ENCODE results near the gene TSBP1.

The TSBP1 gene, protein sequence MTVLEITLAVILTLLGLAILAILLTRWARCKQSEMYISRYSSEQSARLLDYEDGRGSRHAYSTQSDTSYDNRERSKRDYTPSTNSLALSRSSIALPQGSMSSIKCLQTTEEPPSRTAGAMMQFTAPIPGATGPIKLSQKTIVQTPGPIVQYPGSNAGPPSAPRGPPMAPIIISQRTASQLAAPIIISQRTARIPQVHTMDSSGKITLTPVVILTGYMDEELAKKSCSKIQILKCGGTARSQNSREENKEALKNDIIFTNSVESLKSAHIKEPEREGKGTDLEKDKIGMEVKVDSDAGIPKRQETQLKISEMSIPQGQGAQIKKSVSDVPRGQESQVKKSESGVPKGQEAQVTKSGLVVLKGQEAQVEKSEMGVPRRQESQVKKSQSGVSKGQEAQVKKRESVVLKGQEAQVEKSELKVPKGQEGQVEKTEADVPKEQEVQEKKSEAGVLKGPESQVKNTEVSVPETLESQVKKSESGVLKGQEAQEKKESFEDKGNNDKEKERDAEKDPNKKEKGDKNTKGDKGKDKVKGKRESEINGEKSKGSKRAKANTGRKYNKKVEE

DNA sequence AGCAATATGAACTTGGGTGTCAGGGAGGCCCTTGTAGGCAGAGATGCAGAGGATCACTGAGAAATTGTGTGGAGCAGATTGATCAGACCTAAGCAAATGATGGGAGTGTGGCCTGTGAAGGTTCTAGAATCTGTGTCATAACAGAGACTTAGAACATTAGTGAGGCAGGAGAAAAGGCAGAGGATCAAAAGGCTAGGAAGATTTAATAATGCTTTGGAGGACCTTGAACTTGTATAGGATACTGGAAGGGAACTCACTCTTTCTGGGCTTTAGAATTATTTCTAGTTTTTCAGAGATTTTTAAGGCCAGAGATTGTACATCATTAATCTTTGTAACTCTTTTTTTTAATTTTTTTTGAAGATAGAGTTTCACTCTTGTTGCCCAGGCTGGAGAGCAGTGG lies at the start of gene TSBP1:
Gene TSBP1 (minus strand): TSS at position 101 of the 400 bp plus-strand sequence. CDS start 197 bp downstream, outside the sequence.
- DNase-seq (ENCODE audit: low read depth) = no peak

DNA sequence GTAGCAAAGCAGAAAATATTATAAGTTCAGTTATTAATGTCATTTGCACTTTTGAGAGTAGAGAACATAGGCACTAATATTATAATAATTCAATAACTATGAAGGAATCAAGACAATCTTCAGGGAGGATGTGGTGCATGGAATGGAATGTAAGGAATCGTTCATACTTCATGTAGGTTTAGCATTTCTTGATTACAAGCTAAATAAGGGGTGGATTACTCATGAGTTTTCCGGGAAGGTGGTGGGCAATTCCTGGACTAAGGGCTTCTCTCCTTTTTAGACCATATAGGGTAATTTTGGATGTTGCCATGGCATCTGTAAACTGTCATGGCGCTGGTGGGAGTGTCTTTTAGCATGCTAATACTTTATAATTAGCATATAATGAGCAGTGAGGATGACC lies 44.3 kb upstream of the TSBP1 start:
- DNase-seq (ENCODE audit: low read depth) = no peak

- DNase-seq (ENCODE audit: low read depth) = peak; percentile 60
Observed at GRCh38 chr6:32415521-32416019, 43.9 kb upstream of the TSBP1 start.

DNA sequence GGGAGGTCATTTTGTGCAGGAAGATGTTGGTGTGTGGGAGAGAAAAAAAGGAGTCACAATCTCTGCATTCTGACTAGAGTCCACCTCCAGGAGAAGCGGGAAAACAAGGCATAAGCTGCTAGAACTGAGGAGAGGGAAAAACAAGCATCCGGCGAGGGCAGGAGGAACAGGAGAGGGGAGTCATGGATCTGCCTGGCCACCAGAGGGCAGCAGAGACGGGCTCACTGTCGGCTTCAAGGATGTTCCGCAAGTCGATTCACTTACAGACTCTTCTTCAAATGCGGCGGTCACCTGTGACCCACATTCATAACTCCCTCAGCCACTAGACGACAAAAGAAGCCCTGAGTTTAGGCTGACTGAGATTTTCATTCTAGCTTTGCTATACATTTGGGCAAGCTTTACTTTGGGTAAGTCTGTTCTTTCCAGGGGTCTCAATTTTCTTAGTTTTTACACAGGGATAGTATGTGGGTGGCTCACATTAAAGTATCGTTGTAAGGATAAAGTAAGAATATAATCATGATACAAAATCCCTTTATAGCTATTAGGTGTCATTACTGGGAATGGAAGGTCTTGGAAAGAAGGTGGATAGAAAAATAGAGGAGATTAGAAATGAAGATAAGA lies 41.8 kb upstream of the TSBP1 start:
- peak; percentile 72 for DNase-seq (ENCODE audit: low read depth)

GRCh38 chr6:32411566-32412327 lies 40.0 kb upstream of the TSBP1 start:
- no peak for DNase-seq (ENCODE audit: low read depth)

DNA sequence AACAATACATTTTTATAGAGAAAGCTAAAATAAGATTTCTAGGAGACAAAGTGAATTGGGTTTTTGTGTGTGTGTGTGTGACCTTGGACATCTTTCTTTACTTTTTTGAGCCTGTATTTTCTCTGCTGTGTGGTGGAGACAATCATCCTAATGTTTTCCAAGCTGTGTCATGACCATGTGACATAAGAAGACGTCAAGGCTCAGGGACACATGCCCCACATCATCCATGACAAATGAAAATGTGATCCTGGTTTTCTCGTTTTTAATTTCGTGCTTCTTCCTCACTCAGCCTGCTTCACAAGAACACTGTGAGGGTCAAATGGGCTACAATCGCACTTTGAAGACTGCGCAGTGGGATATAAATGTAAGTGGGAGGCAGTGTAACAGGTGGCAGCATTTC lies 39.2 kb upstream of the TSBP1 start:
- no peak for DNase-seq (ENCODE audit: low read depth)

DNA sequence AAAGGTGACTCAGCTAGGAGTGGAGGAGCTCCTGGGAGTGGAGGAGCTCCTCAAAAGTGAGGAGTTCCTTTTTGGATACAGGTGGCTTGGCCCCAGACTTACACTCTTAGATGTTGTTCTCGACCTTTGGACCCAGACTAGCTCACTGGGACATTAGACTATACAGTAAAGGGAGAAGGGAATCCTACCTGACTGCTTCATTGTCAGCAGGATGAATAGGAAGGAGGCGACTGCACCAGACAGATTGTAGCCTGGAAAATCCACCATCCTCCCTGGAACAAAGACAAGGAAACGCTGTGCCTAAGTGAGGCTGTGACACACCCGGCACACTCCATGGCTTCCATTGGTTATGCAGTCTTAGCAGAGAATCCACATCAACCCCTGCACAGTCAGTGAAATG lies 35.2 kb upstream of the TSBP1 start, which contains the start of gene BTNL2:
Gene BTNL2 (minus strand): TSS at position 325 of the 400 bp plus-strand sequence. CDS start 58 bp downstream, at position 267.
- DNase-seq (ENCODE audit: low read depth) = no peak

DNA sequence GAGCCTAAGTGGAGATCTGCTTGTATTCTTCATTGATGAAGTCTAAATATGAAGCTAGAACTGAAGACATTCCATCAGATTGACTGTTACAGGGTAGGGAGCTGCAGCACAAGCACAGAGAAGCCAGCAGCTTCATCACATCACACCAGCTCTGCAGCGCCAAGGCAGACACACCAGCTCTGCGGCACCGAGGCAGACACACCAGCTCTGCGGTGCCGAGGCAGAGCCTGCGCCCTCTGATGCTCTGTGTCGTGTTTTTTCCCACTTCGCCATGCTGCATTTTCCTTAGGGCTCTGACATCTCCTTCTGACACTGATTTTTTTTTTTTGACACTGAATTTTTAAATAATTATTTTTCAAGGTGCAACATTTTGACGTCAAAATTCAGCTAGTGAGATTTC lies 34.5 kb upstream of the TSBP1 start:
- no peak for DNase-seq (ENCODE audit: low read depth)

- DNase-seq (ENCODE audit: low read depth) = no peak
Observed at GRCh38 chr6:32405656-32406055, 34.0 kb upstream of the TSBP1 start.

DNA sequence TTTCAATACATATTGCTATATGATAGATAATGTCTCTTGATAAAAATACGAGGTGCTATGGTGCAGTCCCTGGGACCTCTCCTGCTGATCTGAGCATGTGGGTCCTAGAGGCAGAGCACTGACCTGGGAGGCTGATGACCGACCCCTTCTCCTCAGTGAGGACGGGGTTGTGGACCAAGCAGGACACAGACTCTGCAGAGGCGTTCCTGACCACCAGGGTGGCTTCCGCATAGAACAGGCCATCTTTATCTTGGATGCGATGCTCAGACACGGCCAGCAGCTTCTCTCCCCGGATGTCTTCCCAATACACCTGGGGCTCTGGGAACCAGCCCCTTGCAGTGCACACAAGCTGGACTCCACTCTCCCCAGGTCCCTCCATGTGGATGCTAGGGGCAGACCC lies 31.1 kb upstream of the TSBP1 start:
- DNase-seq (ENCODE audit: low read depth) = no peak

DNA sequence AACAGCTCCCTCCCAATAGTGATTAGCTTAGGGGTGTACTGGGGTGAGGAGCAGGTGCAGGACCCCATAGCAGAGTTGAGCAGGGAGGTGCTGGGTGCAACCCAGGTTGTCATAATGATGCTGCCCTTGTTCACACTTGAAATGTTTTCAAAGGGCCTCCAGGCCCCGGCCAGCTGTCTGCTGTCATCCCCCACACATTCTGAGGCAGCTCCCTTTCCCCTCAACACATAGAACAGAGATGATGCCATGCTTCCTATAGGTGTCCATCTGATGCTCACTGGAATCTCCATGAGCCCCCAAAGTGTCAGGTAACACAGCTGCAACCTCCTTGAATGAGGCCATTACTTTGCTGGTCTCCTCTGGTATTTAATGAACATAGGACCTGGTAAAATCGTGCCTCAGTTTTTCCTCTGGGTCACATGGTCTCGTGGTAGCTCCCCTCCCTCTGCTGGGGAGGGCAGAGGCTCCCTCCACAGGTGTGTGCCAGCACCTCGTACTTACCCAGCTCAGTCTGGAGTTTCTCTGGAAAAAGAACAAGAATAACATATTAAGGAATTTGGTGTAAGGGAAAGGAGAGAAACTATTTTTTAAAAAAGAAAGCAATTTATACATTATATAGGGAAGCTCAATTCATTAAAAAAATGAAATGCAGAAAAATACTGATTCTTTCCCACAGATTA lies 29.7 kb upstream of the TSBP1 start:
- no peak for DNase-seq (ENCODE audit: low read depth)

- no peak for DNase-seq (ENCODE audit: low read depth)
Observed at GRCh38 chr6:32397252-32397920, 25.7 kb upstream of the TSBP1 start.

DNA sequence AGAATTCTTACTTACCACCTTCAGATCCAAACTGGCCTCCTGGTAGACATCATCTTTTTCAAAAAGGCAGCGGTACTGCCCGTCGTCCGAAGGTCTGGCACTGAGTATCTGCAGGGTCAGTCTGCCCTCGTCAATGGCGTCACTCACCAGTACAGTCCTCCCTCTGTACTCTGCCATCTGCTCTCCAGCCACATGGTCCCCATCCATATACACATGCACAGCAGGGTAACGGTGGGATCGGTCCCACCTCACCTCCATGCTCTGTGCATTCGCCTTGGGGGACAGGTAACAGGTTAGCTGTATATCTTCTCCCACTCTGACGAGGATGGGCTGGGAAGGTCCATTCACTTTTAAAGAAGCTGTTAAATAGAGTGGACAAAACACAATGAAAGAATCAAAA lies 24.3 kb upstream of the TSBP1 start:
- DNase-seq (ENCODE audit: low read depth) = no peak

DNA sequence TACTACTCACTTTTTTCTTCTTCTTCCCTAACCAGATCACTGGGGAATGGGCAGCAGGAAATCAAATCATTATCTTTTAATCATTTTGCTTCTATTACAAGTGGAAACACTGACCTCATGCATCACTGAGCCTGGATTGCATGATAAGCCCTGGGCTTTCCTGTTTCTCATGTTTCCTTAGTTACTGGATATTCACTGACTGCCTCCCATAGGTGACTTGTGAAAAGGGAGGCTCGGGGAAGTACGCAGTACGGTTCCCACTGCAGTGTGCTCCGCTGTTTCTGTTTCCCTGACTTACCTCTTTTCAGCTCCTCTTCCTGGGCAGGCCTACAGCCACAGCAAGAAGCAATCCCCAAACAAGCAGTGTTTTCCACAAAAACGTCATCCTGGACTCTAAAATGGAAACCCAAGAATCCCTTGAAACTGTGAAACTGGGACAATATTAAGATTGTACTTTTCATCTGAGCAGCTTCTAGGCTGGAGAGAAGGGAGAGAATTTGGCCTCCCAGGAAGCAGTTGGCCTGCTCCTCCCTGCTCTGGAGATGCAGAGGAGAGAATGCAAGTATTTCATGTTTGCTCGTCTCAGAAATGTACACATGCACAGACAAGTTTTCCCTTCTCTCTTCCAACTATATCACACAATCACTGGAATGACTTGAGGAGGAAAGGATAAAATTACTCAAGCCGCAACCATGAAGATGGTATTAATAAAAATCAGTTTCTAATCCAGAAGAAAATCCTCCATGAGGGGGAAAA lies 22.1 kb upstream of the TSBP1 start:
- DNase-seq (ENCODE audit: low read depth) = no peak

DNA sequence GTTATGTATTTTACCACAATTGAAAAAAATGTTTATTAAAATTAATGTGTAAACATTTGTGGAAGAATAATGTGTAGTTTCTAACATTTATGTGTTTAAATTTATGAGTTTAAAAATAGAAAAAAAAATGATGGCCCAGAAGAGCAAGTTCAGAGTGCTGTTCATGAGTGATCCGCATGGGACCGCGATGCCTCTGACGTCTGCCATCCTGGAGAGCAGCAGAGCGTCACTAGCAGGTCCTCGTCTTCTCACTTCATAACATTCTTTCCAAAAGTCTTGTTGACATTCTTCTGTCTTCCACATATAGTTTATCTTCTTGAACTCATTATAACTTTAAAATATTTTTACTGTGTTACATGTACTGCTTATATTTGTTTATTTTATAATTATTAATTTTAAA lies 19.8 kb upstream of the TSBP1 start:
- no peak for DNase-seq (ENCODE audit: low read depth)

GRCh38 chr6:32387589-32388340 lies 16.1 kb upstream of the TSBP1 start:
- no peak for DNase-seq (ENCODE audit: low read depth)

DNA sequence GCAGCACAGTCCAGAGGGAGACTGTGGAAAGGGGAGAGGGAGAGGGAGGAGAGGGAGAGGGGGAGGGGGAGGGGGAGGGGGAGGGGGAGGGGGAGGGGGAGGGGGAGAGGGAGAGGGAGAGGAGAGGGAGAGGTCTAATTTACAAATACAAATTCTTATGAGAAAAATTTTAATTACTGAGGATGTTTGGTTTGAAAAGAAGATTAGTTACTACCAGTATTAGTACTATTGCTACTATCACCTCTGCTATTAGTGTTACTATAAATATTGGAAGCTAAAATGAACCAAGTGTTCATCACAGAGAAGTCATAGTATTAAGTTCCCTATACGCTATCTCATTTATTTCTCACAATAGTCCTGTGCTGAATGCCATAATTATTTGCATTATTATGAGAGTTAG lies 14.3 kb upstream of the TSBP1 start:
- DNase-seq (ENCODE audit: low read depth) = no peak

- DNase-seq (ENCODE audit: low read depth) = no peak
Observed at GRCh38 chr6:32382757-32383420, 11.2 kb upstream of the TSBP1 start.

- DNase-seq (ENCODE audit: low read depth) = no peak
Observed at GRCh38 chr6:32379545-32379944, 7.8 kb upstream of the TSBP1 start.

Data from stimulated activated CD4-positive, alpha-beta T cell treated with anti-CD3 and anti-CD28 coated beads, Interleukin-2, amount 100 ng/mL, for 4 hours (primary cell).